Measurements from ENCODE around the gene USHBP1.
A peak's percentile ranks its signal among the peaks of the same experiment; 100 is the strongest.

USHBP1 gene, protein sequence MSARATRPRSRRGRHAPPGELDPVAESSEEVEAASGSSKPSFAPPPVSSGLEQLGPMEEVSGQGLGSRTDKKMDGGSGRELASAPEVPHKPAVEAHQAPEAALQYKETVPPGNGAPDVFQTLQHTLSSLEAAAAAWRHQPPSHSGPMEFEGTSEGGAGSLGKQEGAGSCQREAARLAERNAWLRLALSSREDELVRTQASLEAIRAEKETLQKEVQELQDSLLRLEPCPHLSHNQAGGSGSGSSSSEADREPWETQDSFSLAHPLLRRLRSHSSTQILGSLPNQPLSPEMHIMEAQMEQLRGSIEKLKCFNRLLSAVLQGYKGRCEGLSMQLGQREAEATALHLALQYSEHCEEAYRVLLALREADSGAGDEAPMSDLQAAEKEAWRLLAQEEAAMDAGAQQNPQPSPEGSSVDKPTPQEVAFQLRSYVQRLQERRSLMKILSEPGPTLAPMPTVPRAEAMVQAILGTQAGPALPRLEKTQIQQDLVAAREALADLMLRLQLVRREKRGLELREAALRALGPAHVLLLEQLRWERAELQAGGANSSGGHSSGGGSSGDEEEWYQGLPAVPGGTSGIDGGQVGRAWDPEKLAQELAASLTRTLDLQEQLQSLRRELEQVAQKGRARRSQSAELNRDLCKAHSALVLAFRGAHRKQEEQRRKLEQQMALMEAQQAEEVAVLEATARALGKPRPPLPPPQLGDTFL

DNA sequence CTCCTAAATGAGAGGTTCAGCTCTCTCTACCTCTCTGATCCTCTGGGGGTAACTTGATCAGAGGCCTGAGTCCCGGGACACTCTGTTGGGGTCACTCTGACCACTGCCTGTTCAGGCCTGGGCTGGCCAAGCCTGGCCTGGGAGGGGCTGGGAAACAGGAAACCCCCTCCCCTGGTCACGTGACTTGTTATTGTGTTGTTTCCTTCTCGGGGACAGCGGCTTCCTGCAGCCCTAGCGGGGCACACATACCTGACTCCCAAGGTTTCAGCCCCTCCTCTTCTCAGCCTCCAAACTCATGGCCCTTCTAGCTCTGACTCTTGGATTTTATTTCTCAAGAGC, at the start of gene USHBP1:
Gene USHBP1, minus strand, starts transcription at position 105 of the 339 bp plus-strand sequence. CDS start 446 bp downstream, outside the sequence.
- no peak for DNase-seq

DNA sequence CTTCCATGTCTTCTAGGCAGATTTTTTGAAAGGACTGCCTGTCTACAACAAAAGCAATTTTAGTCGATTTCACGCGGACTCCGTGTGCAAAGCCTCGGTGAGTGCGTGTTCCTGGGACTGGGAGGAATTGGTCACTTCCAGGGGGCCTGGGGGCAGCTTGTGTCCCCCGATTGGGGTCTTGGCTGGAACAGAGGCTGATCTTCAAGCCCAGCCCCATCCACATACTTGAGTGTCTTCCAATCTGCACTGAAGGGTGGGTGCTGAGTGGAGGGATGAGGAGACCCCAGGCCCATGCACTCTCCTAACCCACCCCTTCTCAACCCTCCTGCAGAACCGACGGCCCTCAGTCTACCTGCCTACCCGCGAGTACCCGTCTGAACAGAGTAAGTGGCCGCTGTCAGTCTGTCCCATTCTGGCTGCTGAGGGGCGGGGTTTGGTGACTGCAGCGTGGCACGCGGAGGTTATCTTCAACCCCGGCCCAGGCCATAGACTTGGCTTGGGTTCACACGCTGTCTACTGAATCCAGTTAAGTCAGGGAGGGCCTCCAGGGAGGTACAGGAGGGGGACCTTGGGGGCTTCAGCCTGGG, 49.6 kb upstream of the USHBP1 start:
- DNase-seq = no peak

DNA sequence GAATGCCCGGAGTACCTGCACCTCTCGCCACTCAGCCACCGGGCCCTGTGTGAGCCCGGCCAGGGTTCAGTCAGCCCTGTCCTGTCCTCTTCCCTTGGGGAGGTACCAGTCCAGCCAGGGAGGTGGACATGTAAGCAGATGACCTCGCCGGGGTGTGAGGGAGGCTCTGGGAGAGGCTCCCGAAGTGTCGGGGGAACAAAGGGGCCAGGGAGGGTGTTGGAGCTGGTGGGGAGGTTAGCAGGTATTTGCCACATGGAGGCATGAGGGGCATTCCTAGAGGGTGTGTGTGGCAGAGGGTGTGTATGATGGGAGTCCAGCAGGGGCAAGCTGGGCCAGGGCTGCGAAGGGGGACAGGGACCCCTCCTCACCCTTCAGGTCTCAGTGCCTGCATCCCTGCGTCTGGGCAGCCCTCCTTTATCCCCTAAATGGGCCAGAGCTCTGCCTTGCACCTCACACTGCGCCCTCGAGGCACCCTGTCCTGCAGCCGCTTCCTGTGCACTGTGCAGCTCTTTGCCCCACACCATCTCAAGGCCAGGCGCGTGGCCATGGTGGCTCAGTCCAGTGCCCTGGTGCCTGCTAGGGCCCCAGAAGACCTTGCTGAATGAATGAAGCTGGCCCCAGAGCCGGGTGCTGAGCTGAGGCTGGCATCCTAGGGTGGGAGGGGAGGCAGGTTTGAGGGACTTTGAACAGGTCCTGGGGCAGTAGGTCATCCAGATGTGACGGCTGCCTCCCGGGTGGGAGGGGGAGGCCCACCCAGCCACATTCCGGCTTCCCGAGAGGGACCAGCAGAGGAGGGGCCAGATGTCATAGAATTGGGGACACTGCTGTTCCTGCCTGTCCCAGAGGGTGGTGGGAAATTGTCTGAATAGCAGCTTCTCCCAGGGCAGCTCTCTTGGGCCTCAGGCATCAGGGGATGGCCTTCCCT, 47.9 kb upstream of the USHBP1 start:
- no peak for DNase-seq

DNA sequence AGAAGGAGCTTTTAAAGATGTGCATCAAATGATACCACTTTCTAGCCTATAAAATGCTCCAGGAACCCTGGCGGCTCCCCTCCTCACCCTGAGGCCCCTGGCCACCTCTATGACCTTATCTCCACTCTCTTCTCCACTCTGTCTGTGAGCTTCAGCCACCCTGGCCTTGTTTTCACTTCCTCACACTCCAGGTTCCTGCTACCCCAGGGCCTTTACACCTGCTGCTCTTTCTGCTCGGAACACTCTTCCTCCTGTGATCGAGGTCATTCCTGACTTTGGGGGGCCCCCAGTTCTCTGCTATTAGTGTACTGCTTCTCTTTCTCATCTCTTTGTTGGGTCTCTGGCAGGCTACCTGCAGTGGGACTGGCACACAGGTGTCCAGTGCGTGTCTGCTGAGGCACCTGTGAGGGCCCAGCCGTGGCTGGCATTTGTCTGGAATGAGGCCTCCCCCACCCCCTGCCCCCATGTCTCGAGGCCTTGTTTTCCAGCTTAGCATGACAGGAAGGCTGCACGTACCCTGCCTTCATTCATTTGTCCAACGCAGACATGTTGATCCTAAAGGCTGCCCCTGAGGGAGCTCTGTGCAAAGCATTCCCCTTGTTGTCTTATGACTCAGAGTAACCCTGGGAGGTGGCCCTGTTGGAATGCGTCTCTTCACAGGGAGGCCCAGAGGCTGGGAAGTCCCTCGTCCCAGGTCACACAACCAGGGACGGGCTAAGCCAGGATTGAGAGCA, 47.1 kb upstream of the USHBP1 start:
- peak; percentile 55 for DNase-seq

DNA sequence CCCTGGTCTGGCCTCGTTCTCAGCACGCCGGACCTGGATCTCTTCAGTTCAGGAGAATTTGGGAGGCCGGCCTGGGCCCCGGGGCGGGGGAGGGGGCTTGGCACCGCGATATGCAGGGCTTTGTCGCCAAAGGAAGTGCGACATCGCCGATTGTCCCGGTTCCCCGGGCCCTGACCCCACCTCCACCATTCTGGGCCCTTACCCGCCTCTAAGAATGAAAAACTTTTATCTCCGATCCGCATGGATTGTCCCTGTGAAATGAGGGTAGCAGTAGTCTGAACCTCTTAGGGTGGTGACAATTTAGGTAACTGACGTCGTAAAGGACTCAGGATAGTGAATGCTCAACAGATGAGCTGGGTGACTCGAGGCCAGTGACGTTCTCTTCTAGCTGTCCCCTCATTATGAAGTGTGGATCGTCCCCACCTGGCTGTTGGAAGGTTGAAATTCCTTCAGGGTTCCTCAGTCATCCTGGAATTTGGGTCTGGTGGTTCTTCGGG, 45.5 kb upstream of the USHBP1 start:
- no peak for DNase-seq

DNA sequence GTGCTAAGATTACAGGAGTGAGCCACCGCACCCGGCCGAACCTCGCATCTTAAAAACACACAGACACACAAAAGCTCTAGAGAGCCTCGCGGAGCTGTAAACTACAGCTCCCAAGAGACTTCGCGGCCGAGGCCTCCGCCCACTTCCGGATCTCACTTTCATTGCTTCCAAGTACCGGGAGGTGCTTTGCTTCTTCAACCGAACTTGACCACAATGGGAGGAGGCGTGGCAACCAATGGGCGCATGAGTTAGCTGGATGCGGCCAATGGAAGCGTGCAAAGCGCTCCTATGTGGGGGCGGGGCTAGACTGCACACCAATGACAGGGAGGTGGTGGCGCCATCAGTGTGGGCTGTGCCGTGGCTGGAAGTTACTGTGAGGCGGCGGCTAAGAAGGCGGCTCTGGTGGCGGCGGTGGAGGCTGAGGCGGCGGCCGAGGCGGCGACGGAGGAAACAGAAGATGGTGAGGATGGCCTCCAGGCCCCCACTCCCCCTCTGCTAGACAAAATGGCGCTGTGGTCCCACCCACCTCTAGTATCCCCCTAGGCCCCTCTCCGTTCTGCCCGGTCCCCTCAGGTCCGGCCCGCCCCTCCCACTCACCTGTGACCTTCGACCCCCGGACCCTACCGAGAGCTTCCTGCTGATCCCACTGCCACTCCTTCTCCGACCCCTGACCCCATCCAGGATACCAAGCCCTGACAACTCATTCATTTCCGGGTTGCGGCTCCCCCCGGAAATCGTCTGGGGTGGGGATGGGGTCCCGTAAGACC, 44.8 kb upstream of the USHBP1 start, which contains the start of gene DDA1:
Gene DDA1, plus strand, starts transcription at position 366 of the 767 bp plus-strand sequence. Its CDS starts 92 bp downstream, at position 458.
- peak; percentile 100 for DNase-seq

DNA sequence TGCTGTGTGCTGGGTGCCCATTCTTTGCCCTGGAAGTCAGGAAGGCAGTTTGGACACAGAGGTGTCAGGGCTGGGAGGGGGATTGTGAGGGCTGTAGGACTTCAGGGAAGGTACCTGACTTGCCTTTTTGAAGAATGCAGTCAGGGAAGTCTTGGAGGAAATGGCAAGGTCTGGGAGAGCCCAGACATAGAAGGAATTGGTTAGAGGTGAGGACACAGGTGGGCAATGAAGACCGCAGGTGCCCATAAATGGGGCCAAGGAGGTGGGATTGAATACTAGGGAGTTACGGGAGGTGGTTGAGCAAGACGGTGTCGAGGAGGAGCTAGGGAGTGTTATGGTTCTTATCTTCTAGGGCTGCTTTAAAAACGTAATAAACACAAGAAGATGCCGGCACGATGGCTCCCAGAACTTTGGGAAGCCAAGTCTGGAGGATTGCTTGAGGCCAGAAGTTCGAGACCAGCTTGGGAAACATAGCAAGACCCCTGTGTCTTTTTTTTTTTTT, 43.4 kb upstream of the USHBP1 start:
- DNase-seq = no peak

DNA sequence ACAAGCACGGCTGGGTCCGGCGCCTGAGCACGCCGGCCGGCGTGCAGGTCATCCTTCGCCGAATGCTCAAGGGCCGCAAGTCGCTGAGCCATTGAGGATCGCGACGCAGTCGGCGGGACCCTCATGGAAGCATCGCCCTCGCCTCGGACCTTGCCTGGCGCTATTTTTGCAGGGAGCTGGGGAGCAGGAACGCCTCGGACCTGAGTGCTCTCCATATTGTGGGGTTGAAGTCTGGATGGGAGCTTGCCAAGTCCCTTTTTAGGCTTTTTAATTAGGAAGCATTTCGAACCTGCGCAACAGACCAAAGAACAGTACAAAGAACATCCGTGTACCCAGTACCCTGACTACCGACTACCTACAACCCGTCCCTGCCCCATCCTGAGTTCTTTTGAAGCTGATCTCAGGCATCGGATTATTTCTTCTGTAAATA, 41.8 kb upstream of the USHBP1 start:
- no peak for DNase-seq

DNA sequence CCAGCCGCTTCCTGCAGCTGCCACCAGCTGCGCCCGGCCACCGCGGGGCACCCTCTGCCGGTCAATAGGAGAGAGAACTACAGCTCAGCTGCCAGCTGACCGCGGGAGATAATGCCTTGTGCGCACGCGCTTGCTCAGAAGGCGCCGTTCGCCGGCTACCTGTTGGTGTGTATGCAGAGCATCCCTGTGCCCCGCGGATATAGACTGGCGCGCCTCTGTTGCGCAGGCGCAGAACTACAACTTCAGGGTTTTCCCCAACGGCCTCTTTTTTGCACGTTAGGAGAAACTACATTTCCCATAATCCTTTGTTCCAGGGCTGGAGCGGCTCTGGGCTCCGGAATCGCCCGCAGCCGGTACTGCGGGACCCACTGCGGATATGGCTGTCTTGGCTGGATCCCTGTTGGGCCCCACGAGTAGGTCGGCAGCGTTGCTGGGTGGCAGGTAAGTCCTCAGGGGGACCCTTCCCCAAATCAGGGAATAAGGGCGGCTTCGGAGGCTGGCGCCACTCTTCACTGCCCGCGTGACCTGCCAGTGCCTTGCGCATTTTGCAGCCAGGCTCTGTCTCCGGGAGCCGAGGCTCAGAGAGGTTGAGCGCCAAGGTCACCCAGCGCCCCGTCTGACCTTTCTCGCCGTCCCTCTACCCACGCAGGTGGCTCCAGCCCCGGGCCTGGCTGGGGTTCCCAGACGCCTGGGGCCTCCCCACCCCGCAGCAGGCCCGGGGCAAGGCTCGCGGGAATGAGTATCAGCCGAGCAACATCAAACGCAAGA, 41.2 kb upstream of the USHBP1 start, which contains the start of gene MRPL34:
Gene MRPL34, plus strand, starts transcription at position 356 of the 768 bp plus-strand sequence. Its CDS starts 21 bp downstream, at position 377.
- peak; percentile 99 for DNase-seq

DNA sequence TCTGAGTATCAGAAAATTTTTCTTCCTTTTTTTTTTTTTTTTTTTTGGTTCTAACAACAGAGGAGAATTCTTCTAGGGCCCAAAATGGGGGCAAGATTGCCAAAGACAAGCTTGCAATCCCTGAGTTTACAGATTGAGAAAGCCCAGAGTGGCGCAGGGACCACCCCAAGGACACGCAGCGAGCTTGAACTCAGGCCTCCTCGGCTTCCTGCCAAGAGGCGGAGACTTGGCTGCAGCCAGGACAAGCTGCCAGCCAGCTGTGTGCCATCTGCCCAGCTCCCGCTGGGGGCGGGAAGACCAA, 40.6 kb upstream of the USHBP1 start:
- no peak for DNase-seq

DNA sequence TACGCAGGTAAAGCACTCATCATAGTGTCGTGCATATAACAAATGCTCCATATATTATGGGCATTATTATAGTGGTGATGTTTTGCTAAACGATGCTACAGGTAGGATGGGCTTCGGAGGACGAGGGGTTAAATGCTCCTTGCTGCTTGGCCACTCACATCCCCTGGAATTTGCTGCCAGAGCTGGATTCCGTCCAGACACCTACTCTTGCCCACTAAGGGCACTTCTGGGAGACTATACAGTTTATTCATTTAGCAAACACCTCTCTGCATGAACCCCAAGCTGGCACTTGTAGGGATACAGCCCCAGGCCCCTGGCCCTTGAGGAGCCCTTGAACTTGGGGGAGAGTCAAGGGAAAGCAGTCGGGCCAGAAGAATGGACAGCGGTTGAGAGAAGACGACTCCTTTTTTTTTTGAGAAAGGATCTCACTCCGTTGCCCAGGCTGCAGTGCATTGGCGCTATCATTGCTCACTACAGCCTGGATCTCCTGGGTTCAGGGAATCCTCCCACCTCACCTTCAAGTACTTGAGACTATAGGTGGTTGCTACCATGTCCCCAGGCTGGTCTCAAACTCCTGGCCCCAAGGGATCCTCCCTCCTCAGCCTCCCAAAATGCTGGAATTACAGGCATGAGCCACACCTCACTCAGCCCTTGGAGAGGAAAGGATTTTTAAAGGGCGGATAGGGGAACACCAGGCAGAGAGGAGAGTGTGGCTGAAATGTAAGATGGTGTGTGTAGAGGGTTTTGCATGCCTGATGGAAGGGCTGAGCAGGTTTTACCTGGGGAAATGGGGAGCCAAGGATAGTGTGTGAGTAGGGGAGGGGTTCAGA, 40.1 kb upstream of the USHBP1 start:
- DNase-seq = no peak

DNA sequence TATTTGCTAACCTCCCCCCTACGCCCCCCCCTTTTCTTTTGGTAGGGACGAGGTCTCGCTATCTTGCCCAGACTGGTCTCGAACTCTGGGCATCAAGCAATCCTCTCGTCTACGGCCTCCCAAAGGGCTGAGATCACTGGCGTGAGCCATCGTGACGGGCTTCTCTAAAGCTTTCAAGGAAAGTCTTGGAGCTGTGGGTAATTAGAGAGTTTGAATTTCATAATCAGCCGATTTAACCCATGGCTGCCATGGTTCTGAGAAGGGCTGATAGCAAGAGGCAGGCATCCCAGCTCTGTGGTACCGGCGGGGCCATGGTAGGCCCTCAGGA, 39.4 kb upstream of the USHBP1 start:
- DNase-seq = no peak

DNA sequence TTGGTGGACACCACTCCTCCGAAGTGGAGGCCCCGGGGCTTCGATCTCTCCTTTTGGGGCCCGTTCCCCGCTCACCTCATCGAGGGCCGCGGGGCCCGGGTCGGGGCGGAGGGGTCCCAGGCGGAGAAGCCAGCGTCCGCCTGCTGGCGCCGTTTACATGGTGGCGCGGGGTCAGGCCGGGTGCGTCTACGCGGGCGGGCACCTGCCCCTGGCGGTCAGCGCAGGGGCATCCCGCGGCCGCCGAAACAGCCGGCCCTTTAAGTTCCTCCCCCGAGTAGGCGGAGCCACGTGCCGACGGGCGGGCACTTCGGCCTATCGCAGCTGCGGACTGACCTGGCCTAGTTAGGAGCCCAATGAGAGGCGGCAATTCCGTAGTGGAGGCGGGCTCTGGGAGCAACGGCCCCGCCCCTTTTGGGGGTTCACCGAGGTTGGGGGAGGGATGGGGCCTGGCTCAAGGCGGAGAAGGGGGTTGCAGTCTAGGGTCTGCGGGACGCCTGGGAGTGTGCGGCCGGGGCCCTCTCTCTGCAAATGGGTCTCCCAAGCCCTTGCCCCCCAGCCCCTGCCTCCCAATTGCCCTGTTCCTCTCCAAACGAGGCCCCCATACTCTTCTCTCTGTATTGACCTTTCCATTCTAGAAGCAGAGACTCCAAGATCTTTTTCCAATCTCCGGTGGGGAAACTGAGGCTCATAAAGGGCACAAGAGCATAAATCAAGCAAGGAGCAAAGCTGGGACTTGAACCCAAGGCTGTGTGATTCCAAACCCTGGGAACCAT, 38.8 kb upstream of the USHBP1 start, which contains the start of gene ABHD8:
Gene ABHD8, minus strand, starts transcription at position 259 of the 773 bp plus-strand sequence. CDS start 1,809 bp downstream, outside the sequence.
- peak; percentile 94 for DNase-seq

DNA sequence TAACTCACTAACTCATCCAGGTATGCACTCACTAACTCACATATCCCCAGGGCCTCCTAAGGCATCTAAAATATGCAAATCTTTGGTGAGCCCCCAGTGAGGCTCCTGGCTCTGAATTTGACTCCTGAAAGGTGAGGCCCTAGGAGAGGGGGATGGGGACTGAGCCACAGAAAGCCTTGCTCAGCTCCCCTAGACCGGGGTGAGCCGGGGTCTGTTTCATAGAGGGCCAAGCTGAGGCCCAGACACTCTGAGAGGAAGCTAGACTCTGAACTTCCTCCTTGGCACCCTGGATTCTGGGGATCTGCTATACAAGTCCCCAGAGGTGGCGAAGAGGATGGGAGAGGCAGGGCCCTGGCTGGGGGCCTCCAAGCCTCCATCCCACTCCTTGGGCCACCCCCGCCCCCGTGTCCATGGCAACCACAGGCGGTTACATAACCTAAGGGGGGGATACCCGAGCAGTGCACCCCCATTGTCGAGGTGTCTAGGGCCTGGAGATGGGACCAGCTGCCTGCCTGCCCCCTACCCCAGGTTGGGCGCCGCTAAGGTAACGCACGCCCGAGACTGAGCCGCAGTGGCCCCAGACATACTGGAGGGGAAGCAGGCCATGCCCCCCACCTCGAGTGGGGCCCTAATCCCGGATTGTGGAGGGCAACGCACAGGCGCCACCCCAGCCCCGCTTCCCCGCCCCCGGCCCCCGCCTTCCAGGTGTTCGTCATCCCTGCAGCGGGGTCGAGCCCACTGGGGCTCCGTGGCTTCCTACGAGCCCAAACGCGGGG, 38.0 kb upstream of the USHBP1 start:
- DNase-seq = no peak

DNA sequence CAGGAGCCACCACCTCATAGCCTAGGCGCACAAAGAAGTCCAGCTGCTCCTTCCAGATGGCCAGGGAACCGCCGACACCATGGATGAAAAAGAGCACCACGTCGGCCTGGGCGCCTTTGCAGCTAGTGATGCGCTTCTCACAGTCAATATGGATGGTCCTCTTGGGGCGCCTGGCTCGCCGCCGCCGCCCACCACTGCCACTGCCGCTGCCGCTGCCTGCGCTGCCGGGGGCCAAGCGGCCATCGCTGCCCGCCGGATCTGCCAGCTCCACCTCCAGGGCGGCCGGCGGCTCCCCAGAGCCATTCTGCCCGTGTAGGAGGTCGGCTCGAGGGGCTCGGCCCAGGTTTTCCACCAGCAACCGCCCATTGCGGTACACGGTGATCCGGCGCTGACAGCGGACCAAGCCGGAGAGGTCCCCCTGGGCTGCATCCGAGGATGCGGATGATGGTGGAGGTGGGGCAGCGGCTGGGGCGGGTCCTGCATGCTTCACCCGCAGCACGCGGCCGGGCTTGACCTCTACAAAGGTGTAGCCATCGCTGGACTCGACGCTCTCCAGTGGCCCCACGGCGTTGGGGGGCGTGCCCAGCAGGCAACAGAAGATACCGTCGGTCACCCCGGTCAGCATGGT, 36.6 kb upstream of the USHBP1 start:
- DNase-seq = no peak

DNA sequence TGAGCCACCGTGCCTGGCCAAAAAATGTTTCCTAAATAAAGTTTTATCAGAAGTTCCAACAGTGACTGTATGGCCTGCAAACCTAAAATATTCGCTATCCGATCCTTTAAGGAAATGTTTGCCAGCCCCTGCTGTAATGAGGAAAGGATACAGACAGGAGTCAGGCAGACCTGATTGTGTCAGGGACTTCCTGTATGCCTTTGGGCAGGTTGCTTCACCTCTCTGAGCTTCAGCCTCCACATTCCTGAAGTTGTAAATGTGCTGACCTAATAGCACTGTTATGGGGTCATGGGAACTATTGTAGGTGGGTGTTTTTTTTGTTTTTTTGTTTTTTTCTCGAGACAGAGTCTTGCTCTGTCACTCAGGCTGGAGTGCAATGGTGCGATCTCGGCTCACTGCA, 32.4 kb upstream of the USHBP1 start:
- DNase-seq = no peak

DNA sequence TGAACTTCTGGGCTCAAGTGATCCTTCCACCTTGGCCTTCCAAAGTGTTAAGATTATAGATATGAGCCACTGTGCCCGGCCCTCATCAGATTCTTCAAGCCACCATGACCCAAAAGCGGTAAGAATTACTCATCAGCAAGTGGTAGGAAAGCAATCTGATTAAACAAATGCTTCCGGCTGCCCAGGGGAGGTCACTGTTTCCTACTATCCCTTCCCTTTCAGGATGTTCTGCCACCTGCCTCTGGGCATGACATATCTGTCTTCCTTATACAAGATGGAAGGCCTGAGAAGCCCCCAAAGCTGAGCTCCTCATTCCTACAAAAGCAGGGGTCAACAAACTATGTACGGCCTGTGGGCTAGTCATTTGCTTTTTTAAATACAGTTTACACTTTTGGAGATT, 31.7 kb upstream of the USHBP1 start:
- no peak for DNase-seq
